Activated T-cell treated with anti-CD3 and anti-CD28 coated beads, Interleukin-2, amount 50 U/mL, for 24 hours (primary cell): ENCODE measurements around the gene NAB2.
"Not testable (repeated sequence)": the region's sequence is repeated elsewhere in the genome, so short reads cannot be mapped to it uniquely, and the experiment has no call there.

Experiments used
- DNase-seq: peaks from one replicate; pipeline ENCODE4 v3.0.0-alpha.2; 2020
- H3K27ac Mint-ChIP-seq: 2 replicates; pipeline ENCODE4 v1.8.0; 2020; ENCODE audit warnings: mild to moderate bottlenecking, mixed read lengths
- H3K27me3 Mint-ChIP-seq: 2 replicates; pipeline ENCODE4 v1.8.0; 2020; ENCODE audit warnings: mixed read lengths
- H3K36me3 Mint-ChIP-seq: 2 replicates; pipeline ENCODE4 v1.8.0; 2020; ENCODE audit warnings: low read depth, mixed read lengths
- H3K4me1 Mint-ChIP-seq: 2 replicates; pipeline ENCODE4 v1.8.0; 2020; ENCODE audit warnings: low read depth, mixed read lengths
- H3K4me3 Mint-ChIP-seq: 2 replicates; pipeline ENCODE4 v1.8.0; 2020; ENCODE audit warnings: mild to moderate bottlenecking, moderate library complexity, mixed read lengths
- H3K9me3 Mint-ChIP-seq: 2 replicates; pipeline ENCODE4 v1.8.0; 2020; ENCODE audit warnings: mixed read lengths

The NAB2 gene

GRCh38 chr12:57053146-57053545 lies 35.8 kb upstream of the NAB2 start:
- not testable (repeated sequence) for H3K4me3 Mint-ChIP-seq, H3K27ac Mint-ChIP-seq, H3K9me3 Mint-ChIP-seq, DNase-seq, H3K27me3 Mint-ChIP-seq
- H3K4me1 Mint-ChIP-seq: peaks cover 24% of the 10 kb centered on the region
- H3K36me3 Mint-ChIP-seq: peaks cover 53% of the 10 kb centered on the region

- not testable (repeated sequence) for H3K27me3 Mint-ChIP-seq, H3K4me3 Mint-ChIP-seq, H3K27ac Mint-ChIP-seq, DNase-seq, H3K9me3 Mint-ChIP-seq
- Mint-ChIP-seq H3K4me1 (peaks cover 22% of the 10 kb centered on the region), H3K36me3 (peaks cover 60% of the 10 kb centered on the region)
Observed at GRCh38 chr12:57053901-57054300, 35.0 kb upstream of the NAB2 start.

- H3K27me3 Mint-ChIP-seq: no peaks in the 10 kb centered on the region
- H3K4me3 Mint-ChIP-seq: no peak overlapping the region
- peaks cover 27% of the 10 kb centered on the region for H3K4me1 Mint-ChIP-seq
- no peak overlapping the region for H3K27ac Mint-ChIP-seq
- DNase-seq: no peak
- H3K9me3 Mint-ChIP-seq: no peaks in the 10 kb centered on the region
- H3K36me3 Mint-ChIP-seq: peaks cover 80% of the 10 kb centered on the region
Observed at GRCh38 chr12:57055824-57056223, 33.1 kb upstream of the NAB2 start.

- Mint-ChIP-seq H3K36me3 (peaks cover 90% of the 10 kb centered on the region), H3K9me3 (no peaks in the 10 kb centered on the region), H3K27me3 (no peaks in the 10 kb centered on the region), H3K4me3 (no peak overlapping the region), H3K4me1 (peaks cover 31% of the 10 kb centered on the region), H3K27ac (peak overlapping the region; percentile 16)
- DNase-seq: no peak
Observed at GRCh38 chr12:57057067-57057751, 31.7 kb upstream of the NAB2 start.

- Mint-ChIP-seq H3K9me3 (no peaks in the 10 kb centered on the region), H3K36me3 (peaks cover 92% of the 10 kb centered on the region), H3K4me3 (no peak overlapping the region), H3K27me3 (no peaks in the 10 kb centered on the region), H3K27ac (peak overlapping the region; percentile 69), H3K4me1 (peaks cover 40% of the 10 kb centered on the region)
- no peak for DNase-seq
Observed at GRCh38 chr12:57058454-57058853, 30.5 kb upstream of the NAB2 start.

GRCh38 chr12:57063991-57064685 lies 24.8 kb upstream of the NAB2 start:
- peaks cover 86% of the 10 kb centered on the region for H3K36me3 Mint-ChIP-seq

GRCh38 chr12:57066245-57066644 lies 22.7 kb upstream of the NAB2 start:
- no peak for DNase-seq
- Mint-ChIP-seq H3K4me3 (peak overlapping the region; percentile 35), H3K9me3 (peaks cover 6% of the 10 kb centered on the region), H3K27me3 (no peaks in the 10 kb centered on the region), H3K36me3 (peaks cover 87% of the 10 kb centered on the region), H3K4me1 (peaks cover 82% of the 10 kb centered on the region), H3K27ac (peak overlapping the region; percentile 96)

More at GRCh38 chr12:57063991-57064685, 24.8 kb upstream of the NAB2 start:
- Mint-ChIP-seq H3K27ac (peak overlapping the region; percentile 96), H3K27me3 (no peaks in the 10 kb centered on the region), H3K9me3 (peaks cover 6% of the 10 kb centered on the region), H3K4me1 (peaks cover 70% of the 10 kb centered on the region), H3K4me3 (peak overlapping the region; percentile 78)
- no peak for DNase-seq

- H3K27ac Mint-ChIP-seq: peak overlapping the region; percentile 91
- peaks cover 6% of the 10 kb centered on the region for H3K9me3 Mint-ChIP-seq
- DNase-seq: peak; percentile 66
- peak overlapping the region; percentile 30 for H3K4me3 Mint-ChIP-seq
- H3K27me3 Mint-ChIP-seq: no peaks in the 10 kb centered on the region
- H3K36me3 Mint-ChIP-seq: peaks cover 84% of the 10 kb centered on the region
- H3K4me1 Mint-ChIP-seq: peaks cover 74% of the 10 kb centered on the region
Observed at GRCh38 chr12:57069523-57069922, 19.4 kb upstream of the NAB2 start.

- peak overlapping the region; percentile 55 for H3K27ac Mint-ChIP-seq
- H3K36me3 Mint-ChIP-seq: peaks cover 77% of the 10 kb centered on the region
- no peak for DNase-seq
- no peak overlapping the region for H3K4me3 Mint-ChIP-seq
- H3K27me3 Mint-ChIP-seq: no peaks in the 10 kb centered on the region
- peaks cover 58% of the 10 kb centered on the region for H3K4me1 Mint-ChIP-seq
- no peaks in the 10 kb centered on the region for H3K9me3 Mint-ChIP-seq
Observed at GRCh38 chr12:57072661-57073060, 16.3 kb upstream of the NAB2 start.

- Mint-ChIP-seq H3K4me1 (peaks cover 47% of the 10 kb centered on the region), H3K27ac (peak overlapping the region; percentile 75), H3K36me3 (peaks cover 76% of the 10 kb centered on the region)
- not testable (repeated sequence) for H3K9me3 Mint-ChIP-seq, H3K27me3 Mint-ChIP-seq, H3K4me3 Mint-ChIP-seq, DNase-seq
Observed at GRCh38 chr12:57073566-57074450, 15.1 kb upstream of the NAB2 start.

GRCh38 chr12:57078519-57079404 lies 10.2 kb upstream of the NAB2 start, which contains the start of gene NEMP1:
NEMP1 (minus strand) TSS chr12:57078791; CDS start chr12:57078745, 46 bp downstream.
- Mint-ChIP-seq H3K4me3 (peak within 1 kb of the TSS; percentile 100), H3K9me3 (no peaks in the 10 kb centered on the region), H3K36me3 (peaks cover 36% of the 10 kb centered on the region), H3K27ac (peak within 1 kb of the TSS; percentile 99), H3K27me3 (no peaks in the 10 kb centered on the region), H3K4me1 (peaks cover 35% of the 10 kb centered on the region)
- peak; percentile 88 for DNase-seq

GRCh38 chr12:57079821-57080220 lies 9.1 kb upstream of the NAB2 start:
- H3K9me3 Mint-ChIP-seq: no peaks in the 10 kb centered on the region

GRCh38 chr12:57080855-57081254 lies 8.1 kb upstream of the NAB2 start:
- peaks cover 29% of the 10 kb centered on the region for H3K36me3 Mint-ChIP-seq
- H3K27ac Mint-ChIP-seq: peak overlapping the region; percentile 72
- no peak for DNase-seq
- H3K9me3 Mint-ChIP-seq: no peaks in the 10 kb centered on the region
- H3K4me1 Mint-ChIP-seq: peaks cover 45% of the 10 kb centered on the region
- no peak overlapping the region for H3K4me3 Mint-ChIP-seq
- no peaks in the 10 kb centered on the region for H3K27me3 Mint-ChIP-seq

More at GRCh38 chr12:57079821-57080220, 9.1 kb upstream of the NAB2 start:
- DNase-seq: no peak
- peak overlapping the region; percentile 100 for H3K4me3 Mint-ChIP-seq
- peaks cover 35% of the 10 kb centered on the region for H3K4me1 Mint-ChIP-seq
- H3K27me3 Mint-ChIP-seq: no peaks in the 10 kb centered on the region
- peak overlapping the region; percentile 99 for H3K27ac Mint-ChIP-seq
- H3K36me3 Mint-ChIP-seq: peaks cover 26% of the 10 kb centered on the region
